Umbilical cord (tissue), 2 donors: ENCODE data around the gene PRR20A. TPM values are rescaled to one million over a fixed set of nuclear protein-coding genes. Genes with fewer than 3 reads are reported as not detected.
"Not testable (repeated sequence)": the region's sequence is repeated elsewhere in the genome, so short reads cannot be mapped to it uniquely, and the experiment has no call there.

ENCODE experiments used
- DNase-seq: peaks from one replicate; pipeline ENCODE4 v3.0.0-alpha.2; 2015; ENCODE audit warnings: low spot score
- total RNA-seq: library from RNA; depleted of rRNA; stranded (reverse); fragments of >200 nt; gene quantifications from one replicate; pipeline ENCODE4 v1.2.3, GENCODE V29; 2014; ENCODE audit warnings: low replicate concordance; ENCODE audit not compliant: insufficient read depth

Gene PRR20A
- not detected for total RNA-seq

DNA sequence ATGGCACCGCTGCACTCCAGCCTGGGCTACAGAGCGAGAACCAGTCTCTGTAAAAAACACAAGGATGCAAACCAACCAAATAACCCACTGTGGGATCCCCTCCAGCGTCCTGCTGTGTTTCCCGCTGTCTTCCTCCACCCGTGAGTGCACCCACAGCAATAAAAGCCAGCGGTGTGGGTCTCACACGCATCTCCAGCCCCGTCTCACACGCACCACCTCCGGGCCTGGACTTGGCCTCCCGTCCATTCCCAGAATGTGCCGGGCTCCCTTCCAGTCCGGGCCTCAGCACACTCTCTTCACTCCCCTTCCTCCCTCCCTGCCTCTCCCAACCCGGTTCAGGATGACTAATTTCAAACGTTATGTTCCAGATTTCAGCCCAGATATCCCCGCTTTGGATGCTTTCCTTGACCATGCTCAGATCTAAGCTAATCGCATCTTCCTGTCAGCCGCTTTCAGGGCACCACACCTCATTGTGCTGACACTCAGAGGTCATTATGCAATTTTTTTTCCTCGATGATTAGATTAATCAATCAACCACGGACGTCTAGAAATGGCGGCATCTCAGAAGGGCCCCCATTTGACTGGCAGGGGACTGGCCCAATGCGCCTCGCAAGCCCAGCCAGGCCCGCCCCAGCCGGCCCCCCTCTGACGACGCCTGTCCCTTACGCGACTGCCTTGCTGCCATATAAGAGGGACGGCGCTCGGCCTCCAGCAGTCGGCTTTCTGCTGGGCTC lies at the start of gene PRR20A:
Gene PRR20A, plus strand, starts transcription at position 684 of the 734 bp plus-strand sequence. CDS start 387 bp downstream, outside the sequence.
- DNase-seq: not testable (repeated sequence)

DNA sequence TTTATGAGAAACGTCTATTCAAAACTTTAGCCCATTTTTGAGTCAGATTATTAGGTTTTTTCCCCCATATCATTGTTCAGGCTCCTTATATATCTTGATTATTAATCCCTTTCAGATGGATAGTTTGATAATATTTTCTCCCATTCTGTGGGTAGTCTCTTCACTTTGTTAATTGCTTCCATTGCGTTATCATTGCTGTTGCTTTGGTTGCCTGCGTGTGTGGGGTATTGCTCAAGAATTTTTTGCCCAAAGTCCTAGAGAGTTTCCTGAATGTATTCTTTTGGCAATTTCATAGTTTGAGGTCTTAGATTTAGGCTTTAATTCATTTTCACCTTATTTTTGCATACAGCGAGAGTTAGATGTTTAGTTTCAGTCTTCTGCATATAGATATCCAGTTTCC lies 25.8 kb upstream of the PRR20A start:
- no peak for DNase-seq

DNA sequence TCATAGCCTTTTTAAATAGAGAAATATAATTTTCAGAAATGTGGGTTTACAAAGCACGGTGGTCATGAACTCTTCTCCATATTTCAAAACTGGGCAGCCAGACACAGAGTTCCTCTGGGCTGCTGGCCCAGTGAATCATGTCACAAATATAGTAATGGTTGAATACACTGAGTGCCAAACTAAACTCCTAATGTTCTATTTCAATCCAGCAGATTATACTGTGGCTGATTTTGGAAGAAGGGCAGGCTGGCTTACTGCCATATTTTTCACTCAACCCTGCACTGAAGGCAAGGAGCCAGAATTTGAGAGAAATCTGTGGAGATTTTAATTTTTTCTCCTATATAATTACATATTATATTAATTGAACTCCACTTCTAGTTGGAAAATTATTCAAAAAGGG lies 17.0 kb upstream of the PRR20A start:
- peak; percentile 80 for DNase-seq

DNA sequence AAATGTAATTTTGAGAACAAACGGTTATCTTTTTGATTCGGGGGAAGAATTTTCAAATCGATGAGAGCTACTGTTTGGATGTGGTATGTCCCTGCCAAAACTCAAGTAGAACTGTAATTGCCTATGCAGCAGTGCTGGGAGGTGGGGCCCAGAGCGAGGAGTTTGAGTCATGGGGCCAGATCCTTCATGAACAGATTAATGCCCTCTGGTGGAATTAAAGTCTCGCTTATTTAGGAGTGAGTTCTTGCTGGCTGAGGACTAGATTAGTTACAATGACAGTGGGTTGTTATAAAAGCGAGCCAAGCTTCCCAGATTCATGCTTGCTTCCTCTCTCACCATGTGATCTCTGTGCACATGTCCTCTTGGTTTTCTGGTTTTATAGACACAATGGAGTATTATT lies 11.8 kb upstream of the PRR20A start:
- no peak for DNase-seq

DNA sequence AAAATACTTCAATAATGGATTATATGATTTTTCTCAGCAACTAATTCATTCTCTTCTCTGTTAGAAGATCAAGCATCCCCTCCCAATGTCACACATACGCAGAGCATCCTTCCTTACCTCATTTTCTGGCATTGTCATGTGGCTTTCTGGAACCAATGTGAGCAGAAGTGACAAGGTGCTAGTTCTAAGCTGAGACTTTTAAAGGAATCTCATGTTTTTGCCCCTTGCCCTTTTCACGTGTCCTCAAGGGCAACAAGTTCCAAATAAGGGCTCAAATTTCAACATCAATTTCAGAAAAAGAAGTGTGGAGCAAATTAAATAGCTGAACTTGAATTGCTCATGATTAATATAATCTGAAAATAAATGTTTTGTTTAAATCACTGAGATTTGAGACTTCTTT lies 4.6 kb upstream of the PRR20A start:
- DNase-seq: no peak

- no peak for DNase-seq
Observed at GRCh38 chr13:57137585-57137984, 3.1 kb upstream of the PRR20A start.

DNA sequence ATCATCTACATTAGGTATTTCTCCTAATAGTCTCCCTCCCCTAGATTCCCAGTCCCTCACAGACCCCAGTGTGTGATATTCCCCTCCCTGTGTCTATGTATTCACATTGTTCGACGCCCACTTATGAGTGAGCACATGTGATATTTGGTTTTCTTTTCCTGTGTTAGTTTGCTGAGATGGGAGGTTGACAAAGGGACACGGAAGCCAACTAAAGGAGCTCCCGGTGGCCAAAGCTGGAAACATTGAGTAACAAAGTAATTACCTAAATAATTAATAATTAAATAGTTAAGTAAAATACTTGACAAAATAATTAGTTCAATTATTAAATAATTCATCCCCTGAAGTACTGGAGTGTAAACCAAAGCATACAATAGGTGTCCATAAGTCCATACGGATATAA lies 1.7 kb upstream of the PRR20A start:
- DNase-seq: no peak

- DNase-seq: not testable (repeated sequence)
Observed at GRCh38 chr13:57139781-57140180, 937 bp upstream of the PRR20A start.

DNA sequence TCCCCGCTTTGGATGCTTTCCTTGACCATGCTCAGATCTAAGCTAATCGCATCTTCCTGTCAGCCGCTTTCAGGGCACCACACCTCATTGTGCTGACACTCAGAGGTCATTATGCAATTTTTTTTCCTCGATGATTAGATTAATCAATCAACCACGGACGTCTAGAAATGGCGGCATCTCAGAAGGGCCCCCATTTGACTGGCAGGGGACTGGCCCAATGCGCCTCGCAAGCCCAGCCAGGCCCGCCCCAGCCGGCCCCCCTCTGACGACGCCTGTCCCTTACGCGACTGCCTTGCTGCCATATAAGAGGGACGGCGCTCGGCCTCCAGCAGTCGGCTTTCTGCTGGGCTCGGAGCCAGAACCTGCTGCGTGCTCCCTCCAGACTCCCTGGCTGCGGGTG lies 6.5 kb downstream of the PRR20A start, which contains the start of gene PRR20B:
Gene PRR20B, plus strand, starts transcription at position 301 of the 400 bp plus-strand sequence. CDS start 387 bp downstream, outside the sequence.
- DNase-seq: not testable (repeated sequence)

DNA sequence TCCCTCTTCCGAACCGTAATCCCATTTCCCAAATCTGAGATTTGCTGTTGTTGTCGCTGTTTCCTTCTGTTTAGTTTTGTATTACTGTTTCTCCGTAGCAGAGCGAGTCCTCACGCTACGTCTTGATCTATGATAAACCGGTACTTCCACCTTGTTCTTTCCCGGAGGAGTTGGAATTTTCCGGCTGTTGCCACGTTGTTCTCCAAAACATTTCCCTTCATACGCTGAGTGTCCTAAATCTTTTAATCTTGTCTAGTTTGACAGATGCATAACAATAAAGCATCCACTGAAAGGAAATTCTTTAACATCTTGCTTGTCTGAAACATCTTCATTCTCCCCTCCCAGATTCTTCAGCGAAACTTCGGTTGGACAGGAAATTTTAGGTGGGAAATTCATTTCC lies 7.4 kb downstream of the PRR20A start:
- not testable (repeated sequence) for DNase-seq

- DNase-seq: not testable (repeated sequence)
Observed at GRCh38 chr13:57153761-57154160, 13.0 kb downstream of the PRR20A start, which contains the start of gene PRR20C. PRR20C (plus strand) TSS chr13:57154061; CDS start chr13:57154448, 387 bp downstream.

- DNase-seq: not testable (repeated sequence)
Observed at GRCh38 chr13:57160332-57160731, 19.6 kb downstream of the PRR20A start, which contains the start of gene PRR20D. PRR20D (plus strand) TSS chr13:57160632; CDS start chr13:57161019, 387 bp downstream.

DNA sequence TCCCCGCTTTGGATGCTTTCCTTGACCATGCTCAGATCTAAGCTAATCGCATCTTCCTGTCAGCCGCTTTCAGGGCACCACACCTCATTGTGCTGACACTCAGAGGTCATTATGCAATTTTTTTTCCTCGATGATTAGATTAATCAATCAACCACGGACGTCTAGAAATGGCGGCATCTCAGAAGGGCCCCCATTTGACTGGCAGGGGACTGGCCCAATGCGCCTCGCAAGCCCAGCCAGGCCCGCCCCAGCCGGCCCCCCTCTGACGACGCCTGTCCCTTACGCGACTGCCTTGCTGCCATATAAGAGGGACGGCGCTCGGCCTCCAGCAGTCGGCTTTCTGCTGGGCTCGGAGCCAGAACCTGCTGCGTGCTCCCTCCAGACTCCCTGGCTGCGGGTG lies 26.2 kb downstream of the PRR20A start, which contains the start of gene PRR20E:
Gene PRR20E, plus strand, starts transcription at position 301 of the 400 bp plus-strand sequence. CDS start 387 bp downstream, outside the sequence.
- DNase-seq: not testable (repeated sequence)

GRCh38 chr13:57191667-57192066 lies 50.9 kb downstream of the PRR20A start:
- DNase-seq: no peak

Other genes starting within 250 kb of the PRR20A start
- not detected for gene PRR20B, start 6.6 kb downstream of the PRR20A start, total RNA-seq
- not detected for gene PRR20C, start 13.1 kb downstream of the PRR20A start, total RNA-seq
- not detected for gene PRR20D, start 19.7 kb downstream of the PRR20A start, total RNA-seq
- not detected for gene PRR20E, start 26.3 kb downstream of the PRR20A start, total RNA-seq